ENCODE data around the gene PRR16. TPM values are rescaled to one million over a fixed set of nuclear protein-coding genes. Genes with fewer than 3 reads are reported as not detected.

The PRR16 gene
- total RNA-seq, 4 donors from 2014 or later: 0.48 to 2.3 (median 1.9) TPM; not detected in 1

- Histone ChIP-seq H3K4me1 (peaks cover 10 to 23% (median 16%) of the 10 kb centered on the region in 3 donors), H3K9me3 (no peaks in the 10 kb centered on the region), H3K27ac (no peak overlapping the region), H3K27me3 (peaks cover 0 to 35% (median 2%) of the 10 kb centered on the region in 4 donors), H3K4me3 (no peak overlapping the region), H3K36me3 (no peaks in the 10 kb centered on the region)
- TF ChIP-seq CTCF (IDR thresholded peaks at IDR 0.05): no peak
- no peak for TF ChIP-seq POLR2A (IDR thresholded peaks at IDR 0.05)
- DNase-seq: no peak
- 74 to 88% methylated on average over 2 of the region's 2 CpGs for WGBS, 2 donors
- intact Hi-C loops (cut with DNase I): no loop called here
Observed at GRCh38 chr5:120461251-120461650, 2.8 kb upstream of the PRR16 start.

- DNase-seq: no peak
- Histone ChIP-seq H3K36me3 (no peaks in the 10 kb centered on the region), H3K4me1 (peaks cover 10 to 23% (median 16%) of the 10 kb centered on the region in 3 donors), H3K4me3 (peak overlapping the region in 1 of 4 donors; percentile 71), H3K27me3 (peaks cover 0 to 44% (median 2%) of the 10 kb centered on the region in 4 donors), H3K27ac (no peak overlapping the region), H3K9me3 (no peaks in the 10 kb centered on the region)
- intact Hi-C loops (cut with DNase I): no loop called here
- 38 to 60% methylated on average over 5 of the region's 5 CpGs for WGBS, 2 donors
- no peak for TF ChIP-seq CTCF (IDR thresholded peaks at IDR 0.05)
- TF ChIP-seq POLR2A (IDR thresholded peaks at IDR 0.05): no peak
Observed at GRCh38 chr5:120463006-120463680, 957 bp upstream of the PRR16 start.

GRCh38 chr5:120464627-120465435 is 731 bp downstream of the PRR16 start:
- TF ChIP-seq POLR2A (IDR thresholded peaks at IDR 0.05): no peak
- no peak for TF ChIP-seq CTCF (IDR thresholded peaks at IDR 0.05)
- Histone ChIP-seq H3K36me3 (no peaks in the 10 kb centered on the region), H3K27ac (peak overlapping the region; percentile 39 to 83 (median 66)), H3K27me3 (peaks cover 0 to 44% (median 2%) of the 10 kb centered on the region in 4 donors), H3K9me3 (no peaks in the 10 kb centered on the region), H3K4me3 (peak overlapping the region; percentile 25 to 71 (median 48)), H3K4me1 (peaks cover 10 to 23% (median 16%) of the 10 kb centered on the region in 3 donors)
- 0 to 2% methylated on average over 25 to 27 of the region's 33 CpGs for WGBS, 2 donors
- intact Hi-C loops (cut with DNase I): no loop called here
- DNase-seq: no peak

- Histone ChIP-seq H3K9me3 (no peaks in the 10 kb centered on the region), H3K4me3 (peak overlapping the region; percentile 25 to 71 (median 48)), H3K36me3 (no peaks in the 10 kb centered on the region), H3K4me1 (peaks cover 10 to 23% (median 16%) of the 10 kb centered on the region in 3 donors), H3K27ac (peak overlapping the region; percentile 28 to 78 (median 66)), H3K27me3 (peaks cover 0 to 44% (median 2%) of the 10 kb centered on the region in 4 donors)
- 6 to 9% methylated on average over 8 to 9 of the region's 33 CpGs for WGBS, 2 donors
- intact Hi-C loops (cut with DNase I): no loop called here
- no peak for DNase-seq
- TF ChIP-seq CTCF (IDR thresholded peaks at IDR 0.05) (no peak), POLR2A (IDR thresholded peaks at IDR 0.05) (no peak)
Observed at GRCh38 chr5:120465436-120465961, 1.4 kb downstream of the PRR16 start.

Data from esophagus squamous epithelium (tissue), 5 donors.